HG03103 (cell line): ENCODE measurements around the gene GFAP.

ENCODE experiments used
- ATAC-seq: cut with Tn5 transposase; IDR thresholded peaks from one replicate; pipeline ENCODE4 v1.9.1; 2021; ENCODE audit warnings: low read depth; ENCODE audit not compliant: unreplicated experiment

Gene GFAP

GRCh38 chr17:44932096-44932786 lies 16.9 kb upstream of the GFAP start:
- ATAC-seq = no peak

- ATAC-seq = no peak
Measured at GRCh38 chr17:44931376-44931775, 16.1 kb upstream of the GFAP start.

GRCh38 chr17:44930667-44931066 lies 15.4 kb upstream of the GFAP start:
- no peak for ATAC-seq

GRCh38 chr17:44928950-44929720 lies 13.8 kb upstream of the GFAP start:
- no peak for ATAC-seq

- ATAC-seq = no peak
Measured at GRCh38 chr17:44928136-44928535, 12.8 kb upstream of the GFAP start.

- no peak for ATAC-seq
Measured at GRCh38 chr17:44927696-44928095, 12.4 kb upstream of the GFAP start.

- ATAC-seq = no peak
Measured at GRCh38 chr17:44926821-44927525, 11.7 kb upstream of the GFAP start.

GRCh38 chr17:44925731-44926697 lies 10.7 kb upstream of the GFAP start:
- no peak for ATAC-seq

GRCh38 chr17:44924107-44924544 lies 8.8 kb upstream of the GFAP start:
- ATAC-seq = no peak

GRCh38 chr17:44922746-44923470 lies 7.6 kb upstream of the GFAP start:
- no peak for ATAC-seq

GRCh38 chr17:44922136-44922535 lies 6.8 kb upstream of the GFAP start:
- ATAC-seq = no peak

GRCh38 chr17:44921122-44921882 lies 6.0 kb upstream of the GFAP start:
- no peak for ATAC-seq

GRCh38 chr17:44920565-44920940 lies 5.3 kb upstream of the GFAP start:
- no peak for ATAC-seq

- peak; percentile 63 for ATAC-seq
Measured at GRCh38 chr17:44919885-44920564, 4.7 kb upstream of the GFAP start.

GRCh38 chr17:44919411-44919810 lies 4.1 kb upstream of the GFAP start:
- ATAC-seq = no peak

GRCh38 chr17:44918006-44918405 lies 2.7 kb upstream of the GFAP start:
- no peak for ATAC-seq

- no peak for ATAC-seq
Measured at GRCh38 chr17:44917456-44917855, 2.2 kb upstream of the GFAP start.

- no peak for ATAC-seq
Measured at GRCh38 chr17:44916781-44917241, 1.5 kb upstream of the GFAP start.
